GM12878 (cell line): Measurements from ENCODE around the gene PSMF1.

ENCODE experiments used
- CBX3 ChIP-seq: fragments of 200-600 bp; sonication (generic); IDR thresholded peaks from 2 replicates; pipeline ENCODE4 v1.6.1; 2016; ENCODE audit warnings: low read depth, borderline replicate concordance
- CREB1 ChIP-seq: IDR thresholded peaks from 2 replicates; pipeline ENCODE4 v1.6.1; 2012; ENCODE audit warnings: low read depth, mild to moderate bottlenecking, inconsistent platforms
- POLR2A ChIP-seq: IDR thresholded peaks from 2 replicates; pipeline ENCODE4 v1.6.1; 2011; ENCODE audit warnings: low read depth, mild to moderate bottlenecking, low read length
- SP1 ChIP-seq: IDR thresholded peaks from one replicate; pipeline ENCODE4 v1.6.1; 2011; ENCODE audit warnings: low read depth, low read length
- TAF1 ChIP-seq: IDR thresholded peaks from 2 replicates; pipeline ENCODE4 v1.6.1; 2011; ENCODE audit warnings: mild to moderate bottlenecking, low read depth, low read length, borderline replicate concordance
- TF ChIP-seq, protein P1 (sequence below), 3 experiments: IDR thresholded peaks in 2 of 3; conservative IDR thresholded peaks in 1 of 3; 2 replicates each; pipeline ENCODE4 v1.5.1; 2011; ENCODE audit warnings: low read depth in 3 of 3, low read length in 3 of 3, mild to moderate bottlenecking in 3 of 3, control low read depth in 2 of 3, moderate library complexity in 2 of 3, inconsistent platforms in 1 of 3, mixed read lengths in 1 of 3; ENCODE audit not compliant: control insufficient read depth in 2 of 3, insufficient read depth in 1 of 3; ENCODE audit errors: extremely low read depth in 1 of 3
- TF ChIP-seq, protein P2 (sequence below): IDR thresholded peaks from 2 replicates; pipeline ENCODE4 v1.6.1; 2011; ENCODE audit warnings: low read depth, low read length, improper control_type of control experiment, borderline replicate concordance

DNA sequence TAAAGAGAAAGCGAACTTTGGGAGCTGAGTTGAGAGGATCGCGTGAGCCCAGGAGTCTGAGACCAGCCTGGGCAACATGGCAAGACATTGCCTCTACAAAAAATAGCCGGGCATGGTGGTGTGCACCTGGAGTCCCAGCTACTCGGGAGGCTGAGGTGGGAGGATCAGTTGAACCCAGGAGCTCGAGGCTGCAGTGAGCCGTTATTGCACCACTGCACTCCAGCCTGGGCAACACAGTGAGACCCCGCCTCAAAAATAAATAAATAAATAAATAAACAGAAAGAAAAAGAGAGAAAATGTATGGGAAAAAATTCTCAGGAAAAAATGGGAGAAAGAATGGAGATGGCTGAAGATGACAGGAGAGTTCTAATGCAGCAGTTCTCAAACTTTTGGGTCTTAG lies 87.4 kb downstream of the PSMF1 start:
- TF ChIP-seq, protein P1, sequence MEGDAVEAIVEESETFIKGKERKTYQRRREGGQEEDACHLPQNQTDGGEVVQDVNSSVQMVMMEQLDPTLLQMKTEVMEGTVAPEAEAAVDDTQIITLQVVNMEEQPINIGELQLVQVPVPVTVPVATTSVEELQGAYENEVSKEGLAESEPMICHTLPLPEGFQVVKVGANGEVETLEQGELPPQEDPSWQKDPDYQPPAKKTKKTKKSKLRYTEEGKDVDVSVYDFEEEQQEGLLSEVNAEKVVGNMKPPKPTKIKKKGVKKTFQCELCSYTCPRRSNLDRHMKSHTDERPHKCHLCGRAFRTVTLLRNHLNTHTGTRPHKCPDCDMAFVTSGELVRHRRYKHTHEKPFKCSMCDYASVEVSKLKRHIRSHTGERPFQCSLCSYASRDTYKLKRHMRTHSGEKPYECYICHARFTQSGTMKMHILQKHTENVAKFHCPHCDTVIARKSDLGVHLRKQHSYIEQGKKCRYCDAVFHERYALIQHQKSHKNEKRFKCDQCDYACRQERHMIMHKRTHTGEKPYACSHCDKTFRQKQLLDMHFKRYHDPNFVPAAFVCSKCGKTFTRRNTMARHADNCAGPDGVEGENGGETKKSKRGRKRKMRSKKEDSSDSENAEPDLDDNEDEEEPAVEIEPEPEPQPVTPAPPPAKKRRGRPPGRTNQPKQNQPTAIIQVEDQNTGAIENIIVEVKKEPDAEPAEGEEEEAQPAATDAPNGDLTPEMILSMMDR (IDR thresholded peaks at IDR 0.05 in 2 of 3, conservative IDR thresholded peaks at IDR 0.05 in 1 of 3; ENCODE audit: control insufficient read depth in 2 of 3, extremely low read depth in 1 of 3, insufficient read depth in 1 of 3, low read depth in 3 of 3, low read length in 3 of 3), result no peak
- TF ChIP-seq POLR2A (no peak), CBX3 (no peak), CREB1 (no peak), TAF1 (no peak), SP1 (no peak)
- TF ChIP-seq, protein P2, sequence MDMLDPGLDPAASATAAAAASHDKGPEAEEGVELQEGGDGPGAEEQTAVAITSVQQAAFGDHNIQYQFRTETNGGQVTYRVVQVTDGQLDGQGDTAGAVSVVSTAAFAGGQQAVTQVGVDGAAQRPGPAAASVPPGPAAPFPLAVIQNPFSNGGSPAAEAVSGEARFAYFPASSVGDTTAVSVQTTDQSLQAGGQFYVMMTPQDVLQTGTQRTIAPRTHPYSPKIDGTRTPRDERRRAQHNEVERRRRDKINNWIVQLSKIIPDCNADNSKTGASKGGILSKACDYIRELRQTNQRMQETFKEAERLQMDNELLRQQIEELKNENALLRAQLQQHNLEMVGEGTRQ, result no peak
